Breast epithelium (tissue), 4 donors: ENCODE measurements around the gene IL22RA2. TPM values are rescaled to one million over a fixed set of nuclear protein-coding genes. Genes with fewer than 3 reads are reported as not detected.

ENCODE experiments used
- DNase-seq, 2 donors: peaks; one replicate each; pipeline ENCODE4 v3.0.0-alpha.2; 2019; ENCODE audit warnings: low spot score in 2 of 2
- H3K27ac ChIP-seq, 2 donors: fragments of 200-600 bp; sonication (generic) in 1 of 2; one replicate each; pipeline ENCODE4 v1.5.1; 2016 to 2019; ENCODE audit warnings: mild to moderate bottlenecking in 1 of 2
- H3K27me3 ChIP-seq, 2 donors: fragments of 200-600 bp; sonication (generic) in 1 of 2; one replicate each; pipeline versions ENCODE4 v1.5.1 to v1.6.0; 2017 to 2019; ENCODE audit warnings: control low read depth in 1 of 2, mild to moderate bottlenecking in 1 of 2
- H3K36me3 ChIP-seq: fragments of 200-600 bp; one replicate; pipeline ENCODE4 v1.5.1; 2019
- H3K4me1 ChIP-seq, 2 donors: fragments of 200-600 bp; sonication (generic); one replicate each; pipeline ENCODE4 v1.5.1; 2016 to 2019; ENCODE audit warnings: control low read depth in 1 of 2
- H3K4me3 ChIP-seq, 3 donors: fragments of 200-600 bp; sonication (generic); 1 replicate in 2 of 3; 2 replicates in 1 of 3; pipeline ENCODE4 v1.5.1; 2016 to 2019; ENCODE audit warnings: mild to moderate bottlenecking in 3 of 3, moderate library complexity in 2 of 3
- H3K9me3 ChIP-seq, 2 donors: fragments of 200-600 bp; sonication (generic) in 1 of 2; one replicate each; pipeline ENCODE4 v1.5.1; 2016 to 2019; ENCODE audit warnings: control low read depth in 1 of 2
- CTCF ChIP-seq, 3 donors: fragments of 450-650 bp; IDR thresholded peaks; one replicate each; pipeline ENCODE4 v1.5.1; 2016 to 2017; ENCODE audit warnings: antibody characterized with exemption in 3 of 3, mild to moderate bottlenecking in 3 of 3, moderate library complexity in 3 of 3
- POLR2A ChIP-seq: fragments of 450-650 bp; IDR thresholded peaks from one replicate; pipeline ENCODE4 v1.6.1; 2016; ENCODE audit warnings: antibody characterized with exemption, mild to moderate bottlenecking, moderate library complexity
- POLR2AphosphoS5 ChIP-seq, 3 donors: sonication (generic); formaldehyde crosslinking; IDR thresholded peaks; one replicate each; pipeline ENCODE4 v1.6.1; 2017; ENCODE audit warnings: antibody characterized with exemption in 3 of 3
- intact Hi-C: fragments of 100-400 bp; cut with DNase I; formaldehyde crosslinking; loops from one replicate; pipeline ENCODE4 v1.15.1; 2023; ENCODE audit warnings: low total_unique reads
- total RNA-seq, 3 donors: library from RNA; depleted of rRNA; stranded (reverse); fragments of >200 nt; gene quantifications; one replicate each; pipeline ENCODE4 v1.1.0, GENCODE V29; 2016

Gene IL22RA2
- total RNA-seq, 3 donors from 2014 or later = 0.15 TPM; not detected in 2

- Histone ChIP-seq H3K4me1 (no peaks in the 10 kb centered on the region), H3K9me3 (peaks cover 0 to 1% of the 10 kb centered on the region in 2 donors), H3K27me3 (no peaks in the 10 kb centered on the region), H3K4me3 (no peak overlapping the region), H3K27ac (peak overlapping the region in 1 of 2 donors; percentile 64), H3K36me3 (no peaks in the 10 kb centered on the region)
- DNase-seq = no peak
- TF ChIP-seq POLR2A (no peak), CTCF (IDR thresholded peaks at IDR 0.05) (no peak), POLR2AphosphoS5 (IDR thresholded peaks at IDR 0.05) (no peak)
- intact Hi-C loops = no loop called here
Observed at GRCh38 chr6:137190583-137191094, 17.2 kb upstream of the IL22RA2 start.

- no peak for DNase-seq
- no peak for TF ChIP-seq CTCF (IDR thresholded peaks at IDR 0.05)
- TF ChIP-seq POLR2A = no peak
- intact Hi-C loops = no loop called here
- Histone ChIP-seq H3K27me3 (no peaks in the 10 kb centered on the region), H3K4me1 (no peaks in the 10 kb centered on the region), H3K9me3 (peaks cover 10 to 17% of the 10 kb centered on the region in 2 donors), H3K4me3 (no peak overlapping the region), H3K36me3 (no peaks in the 10 kb centered on the region), H3K27ac (no peak overlapping the region)
Observed at GRCh38 chr6:137188855-137189254, 15.4 kb upstream of the IL22RA2 start.

- TF ChIP-seq POLR2AphosphoS5 (IDR thresholded peaks at IDR 0.05) (no peak), POLR2A (no peak), CTCF (IDR thresholded peaks at IDR 0.05) (no peak)
- Histone ChIP-seq H3K27me3 (no peaks in the 10 kb centered on the region), H3K4me3 (no peak overlapping the region), H3K27ac (no peak overlapping the region), H3K9me3 (peaks cover 39 to 50% of the 10 kb centered on the region in 2 donors), H3K36me3 (no peaks in the 10 kb centered on the region), H3K4me1 (no peaks in the 10 kb centered on the region)
- no peak for DNase-seq
- intact Hi-C loops = no loop called here
Observed at GRCh38 chr6:137185290-137185689, 11.8 kb upstream of the IL22RA2 start.

- intact Hi-C loops = no loop called here
- Histone ChIP-seq H3K9me3 (peaks cover 39 to 50% of the 10 kb centered on the region in 2 donors), H3K4me3 (no peak overlapping the region), H3K4me1 (no peaks in the 10 kb centered on the region), H3K27ac (no peak overlapping the region), H3K27me3 (no peaks in the 10 kb centered on the region), H3K36me3 (no peaks in the 10 kb centered on the region)
- TF ChIP-seq POLR2AphosphoS5 (IDR thresholded peaks at IDR 0.05) = no peak
- no peak for TF ChIP-seq CTCF (IDR thresholded peaks at IDR 0.05)
- TF ChIP-seq POLR2A = no peak
- no peak for DNase-seq
Observed at GRCh38 chr6:137182654-137183073, 9.2 kb upstream of the IL22RA2 start.

- Histone ChIP-seq H3K27me3 (no peaks in the 10 kb centered on the region), H3K27ac (no peak overlapping the region), H3K36me3 (no peaks in the 10 kb centered on the region), H3K9me3 (peaks cover 39 to 50% of the 10 kb centered on the region in 2 donors), H3K4me3 (no peak overlapping the region), H3K4me1 (no peaks in the 10 kb centered on the region)
- no peak for DNase-seq
- intact Hi-C loops = no loop called here
- TF ChIP-seq CTCF (IDR thresholded peaks at IDR 0.05) (no peak), POLR2A (no peak), POLR2AphosphoS5 (IDR thresholded peaks at IDR 0.05) (no peak)
Observed at GRCh38 chr6:137181891-137182653, 8.6 kb upstream of the IL22RA2 start.
